CD4-positive, alpha-beta T cell treated with Interleukin-6 at 100 ng/mL for 8 hours (primary cell): Measurements from ENCODE around the gene EIF2D.
"Not testable (repeated sequence)": the region's sequence is repeated elsewhere in the genome, so short reads cannot be mapped to it uniquely, and the experiment has no call there.

Experiments used
- DNase-seq: peaks from one replicate; pipeline ENCODE4 v3.0.0-alpha.2; 2020; ENCODE audit warnings: mixed read lengths, low spot score

The EIF2D gene

GRCh38 chr1:206586501-206587445, 25.5 kb downstream of the EIF2D start:
- no peak for DNase-seq

- no peak for DNase-seq
Measured at GRCh38 chr1:206584683-206585082, 27.6 kb downstream of the EIF2D start.

- DNase-seq = peak; percentile 86
Measured at GRCh38 chr1:206583707-206584648, 28.3 kb downstream of the EIF2D start.

GRCh38 chr1:206582971-206583706, 29.1 kb downstream of the EIF2D start:
- DNase-seq = no peak

GRCh38 chr1:206582537-206582936, 29.7 kb downstream of the EIF2D start:
- no peak for DNase-seq

- DNase-seq = peak; percentile 55
Measured at GRCh38 chr1:206581571-206581981, 30.7 kb downstream of the EIF2D start.

GRCh38 chr1:206581114-206581497, 31.2 kb downstream of the EIF2D start:
- not testable (repeated sequence) for DNase-seq

GRCh38 chr1:206580438-206581113, 31.7 kb downstream of the EIF2D start:
- no peak for DNase-seq

GRCh38 chr1:206579747-206580437, 32.4 kb downstream of the EIF2D start:
- DNase-seq = peak; percentile 82

- no peak for DNase-seq
Measured at GRCh38 chr1:206578978-206579374, 33.3 kb downstream of the EIF2D start.

- peak; percentile 51 for DNase-seq
Measured at GRCh38 chr1:206578068-206578977, 33.9 kb downstream of the EIF2D start.

- no peak for DNase-seq
Measured at GRCh38 chr1:206577626-206578025, 34.6 kb downstream of the EIF2D start.

GRCh38 chr1:206575894-206576737, 36.1 kb downstream of the EIF2D start:
- no peak for DNase-seq

GRCh38 chr1:206575165-206575893, 36.9 kb downstream of the EIF2D start:
- peak; percentile 74 for DNase-seq

GRCh38 chr1:206573762-206574161, 38.5 kb downstream of the EIF2D start:
- no peak for DNase-seq

- no peak for DNase-seq
Measured at GRCh38 chr1:206573319-206573718, 38.9 kb downstream of the EIF2D start.

- DNase-seq = no peak
Measured at GRCh38 chr1:206572835-206573234, 39.4 kb downstream of the EIF2D start.

- no peak for DNase-seq
Measured at GRCh38 chr1:206570529-206570928, 41.7 kb downstream of the EIF2D start.
